ENCODE results near the gene NEMP1. TPM values are rescaled to one million over a fixed set of nuclear protein-coding genes. Genes with fewer than 3 reads are reported as not detected.

Gene NEMP1
- total and polyA plus RNA-seq, 2 of the 8 experiments (the other 6 are each of a cell fraction or from before 2014, with no cell fraction given) = 30.1 to 43.2 TPM

GRCh38 chr12:57099047-57099714 lies 20.6 kb upstream of the NEMP1 start (continued):
- TF ChIP-seq, protein P1, sequence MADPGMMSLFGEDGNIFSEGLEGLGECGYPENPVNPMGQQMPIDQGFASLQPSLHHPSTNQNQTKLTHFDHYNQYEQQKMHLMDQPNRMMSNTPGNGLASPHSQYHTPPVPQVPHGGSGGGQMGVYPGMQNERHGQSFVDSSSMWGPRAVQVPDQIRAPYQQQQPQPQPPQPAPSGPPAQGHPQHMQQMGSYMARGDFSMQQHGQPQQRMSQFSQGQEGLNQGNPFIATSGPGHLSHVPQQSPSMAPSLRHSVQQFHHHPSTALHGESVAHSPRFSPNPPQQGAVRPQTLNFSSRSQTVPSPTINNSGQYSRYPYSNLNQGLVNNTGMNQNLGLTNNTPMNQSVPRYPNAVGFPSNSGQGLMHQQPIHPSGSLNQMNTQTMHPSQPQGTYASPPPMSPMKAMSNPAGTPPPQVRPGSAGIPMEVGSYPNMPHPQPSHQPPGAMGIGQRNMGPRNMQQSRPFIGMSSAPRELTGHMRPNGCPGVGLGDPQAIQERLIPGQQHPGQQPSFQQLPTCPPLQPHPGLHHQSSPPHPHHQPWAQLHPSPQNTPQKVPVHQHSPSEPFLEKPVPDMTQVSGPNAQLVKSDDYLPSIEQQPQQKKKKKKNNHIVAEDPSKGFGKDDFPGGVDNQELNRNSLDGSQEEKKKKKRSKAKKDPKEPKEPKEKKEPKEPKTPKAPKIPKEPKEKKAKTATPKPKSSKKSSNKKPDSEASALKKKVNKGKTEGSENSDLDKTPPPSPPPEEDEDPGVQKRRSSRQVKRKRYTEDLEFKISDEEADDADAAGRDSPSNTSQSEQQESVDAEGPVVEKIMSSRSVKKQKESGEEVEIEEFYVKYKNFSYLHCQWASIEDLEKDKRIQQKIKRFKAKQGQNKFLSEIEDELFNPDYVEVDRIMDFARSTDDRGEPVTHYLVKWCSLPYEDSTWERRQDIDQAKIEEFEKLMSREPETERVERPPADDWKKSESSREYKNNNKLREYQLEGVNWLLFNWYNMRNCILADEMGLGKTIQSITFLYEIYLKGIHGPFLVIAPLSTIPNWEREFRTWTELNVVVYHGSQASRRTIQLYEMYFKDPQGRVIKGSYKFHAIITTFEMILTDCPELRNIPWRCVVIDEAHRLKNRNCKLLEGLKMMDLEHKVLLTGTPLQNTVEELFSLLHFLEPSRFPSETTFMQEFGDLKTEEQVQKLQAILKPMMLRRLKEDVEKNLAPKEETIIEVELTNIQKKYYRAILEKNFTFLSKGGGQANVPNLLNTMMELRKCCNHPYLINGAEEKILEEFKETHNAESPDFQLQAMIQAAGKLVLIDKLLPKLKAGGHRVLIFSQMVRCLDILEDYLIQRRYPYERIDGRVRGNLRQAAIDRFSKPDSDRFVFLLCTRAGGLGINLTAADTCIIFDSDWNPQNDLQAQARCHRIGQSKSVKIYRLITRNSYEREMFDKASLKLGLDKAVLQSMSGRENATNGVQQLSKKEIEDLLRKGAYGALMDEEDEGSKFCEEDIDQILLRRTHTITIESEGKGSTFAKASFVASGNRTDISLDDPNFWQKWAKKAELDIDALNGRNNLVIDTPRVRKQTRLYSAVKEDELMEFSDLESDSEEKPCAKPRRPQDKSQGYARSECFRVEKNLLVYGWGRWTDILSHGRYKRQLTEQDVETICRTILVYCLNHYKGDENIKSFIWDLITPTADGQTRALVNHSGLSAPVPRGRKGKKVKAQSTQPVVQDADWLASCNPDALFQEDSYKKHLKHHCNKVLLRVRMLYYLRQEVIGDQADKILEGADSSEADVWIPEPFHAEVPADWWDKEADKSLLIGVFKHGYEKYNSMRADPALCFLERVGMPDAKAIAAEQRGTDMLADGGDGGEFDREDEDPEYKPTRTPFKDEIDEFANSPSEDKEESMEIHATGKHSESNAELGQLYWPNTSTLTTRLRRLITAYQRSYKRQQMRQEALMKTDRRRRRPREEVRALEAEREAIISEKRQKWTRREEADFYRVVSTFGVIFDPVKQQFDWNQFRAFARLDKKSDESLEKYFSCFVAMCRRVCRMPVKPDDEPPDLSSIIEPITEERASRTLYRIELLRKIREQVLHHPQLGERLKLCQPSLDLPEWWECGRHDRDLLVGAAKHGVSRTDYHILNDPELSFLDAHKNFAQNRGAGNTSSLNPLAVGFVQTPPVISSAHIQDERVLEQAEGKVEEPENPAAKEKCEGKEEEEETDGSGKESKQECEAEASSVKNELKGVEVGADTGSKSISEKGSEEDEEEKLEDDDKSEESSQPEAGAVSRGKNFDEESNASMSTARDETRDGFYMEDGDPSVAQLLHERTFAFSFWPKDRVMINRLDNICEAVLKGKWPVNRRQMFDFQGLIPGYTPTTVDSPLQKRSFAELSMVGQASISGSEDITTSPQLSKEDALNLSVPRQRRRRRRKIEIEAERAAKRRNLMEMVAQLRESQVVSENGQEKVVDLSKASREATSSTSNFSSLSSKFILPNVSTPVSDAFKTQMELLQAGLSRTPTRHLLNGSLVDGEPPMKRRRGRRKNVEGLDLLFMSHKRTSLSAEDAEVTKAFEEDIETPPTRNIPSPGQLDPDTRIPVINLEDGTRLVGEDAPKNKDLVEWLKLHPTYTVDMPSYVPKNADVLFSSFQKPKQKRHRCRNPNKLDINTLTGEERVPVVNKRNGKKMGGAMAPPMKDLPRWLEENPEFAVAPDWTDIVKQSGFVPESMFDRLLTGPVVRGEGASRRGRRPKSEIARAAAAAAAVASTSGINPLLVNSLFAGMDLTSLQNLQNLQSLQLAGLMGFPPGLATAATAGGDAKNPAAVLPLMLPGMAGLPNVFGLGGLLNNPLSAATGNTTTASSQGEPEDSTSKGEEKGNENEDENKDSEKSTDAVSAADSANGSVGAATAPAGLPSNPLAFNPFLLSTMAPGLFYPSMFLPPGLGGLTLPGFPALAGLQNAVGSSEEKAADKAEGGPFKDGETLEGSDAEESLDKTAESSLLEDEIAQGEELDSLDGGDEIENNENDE (IDR thresholded peaks at IDR 0.05; ENCODE audit: insufficient replicate concordance, low read length) = no peak
